ENCODE measurements around the gene LSM12.

GRCh38 chr17:44106801-44107200 lies 40.3 kb upstream of the LSM12 start:
- TF ChIP-seq CTCF (IDR thresholded peaks at IDR 0.05; ENCODE audit: extremely low read depth in 1 of 2, insufficient read depth in 1 of 2, low read depth in 1 of 2, low read length in 2 of 2) (no peak), EZH2 (IDR thresholded peaks at IDR 0.05; ENCODE audit: borderline replicate concordance, low read depth, low read length, severe bottlenecking) (no peak), POLR2A (IDR thresholded peaks at IDR 0.05; ENCODE audit: low read depth, low read length) (no peak), FOS (IDR thresholded peaks at IDR 0.05; ENCODE audit: borderline replicate concordance, insufficient read depth, low read length) (no peak), MAX (IDR thresholded peaks at IDR 0.05; ENCODE audit: insufficient read depth, insufficient read length) (no peak), MYC (IDR thresholded peaks at IDR 0.05; ENCODE audit: low read depth, low read length) (no peak), POLR2AphosphoS5 (IDR thresholded peaks at IDR 0.05; ENCODE audit: insufficient read depth, low read depth, low read length) (no peak), GATA2 (IDR thresholded peaks at IDR 0.05; ENCODE audit: insufficient read depth, insufficient read length, low read depth, low read length) (no peak), JUN (IDR thresholded peaks at IDR 0.05; ENCODE audit: borderline replicate concordance, insufficient read depth, insufficient read length, low read depth) (no peak)
